Dermis microvascular lymphatic vessel endothelial cell (primary cell): Measurements from ENCODE around the gene BDH2. TPM values are rescaled to one million over a fixed set of nuclear protein-coding genes. Genes with fewer than 3 reads are reported as not detected.

Experiments used
- DNase-seq, 2 donors: peaks; one replicate each; pipeline versions ENCODE4 v3.0.0 to v3.0.0-alpha.2; 2010; ENCODE audit warnings: low read depth in 2 of 2
- total RNA-seq: library from RNA; depleted of rRNA; stranded (reverse); fragments of >200 nt; gene quantifications from 2 replicates; pipeline ENCODE4 v1.2.1, GENCODE V29; 2014

Gene BDH2
- total RNA-seq, 1 donor from 2014 or later = 15.1 TPM

DNA sequence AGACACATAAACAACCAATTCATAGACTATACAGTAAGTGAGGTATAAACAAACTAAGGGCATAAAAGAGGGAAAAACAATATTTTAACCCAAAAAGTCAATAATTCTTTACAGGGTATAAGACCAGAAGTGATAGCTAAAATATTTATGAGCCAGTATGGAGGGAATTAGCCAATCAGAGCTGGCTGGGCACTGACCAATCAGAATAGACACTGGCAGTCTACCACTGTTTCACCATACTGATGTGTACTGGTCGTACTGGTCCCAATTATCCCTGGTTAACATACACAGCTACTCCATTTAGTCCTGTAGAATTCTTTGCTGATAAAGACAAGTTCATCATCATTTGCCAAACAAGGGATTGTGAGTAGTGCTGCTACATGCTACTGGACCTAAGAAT lies 70.3 kb downstream of the BDH2 start:
- DNase-seq = no peak

Other genes with a start within 250 kb of the BDH2 start
- gene CISD2, start 230.8 kb downstream of the BDH2 start, total RNA-seq = 31.2 and 36.7 TPM in 2 replicates
- 0.13 and 0.51 TPM in 2 replicates for gene SLC9B1, start 80.1 kb downstream of the BDH2 start, total RNA-seq
- gene SLC9B2, start 23.1 kb downstream of the BDH2 start, total RNA-seq = 17.8 and 18.5 TPM in 2 replicates
- gene CENPE, start 98.5 kb upstream of the BDH2 start, total RNA-seq = 7.0 and 13.5 TPM in 2 replicates